ENCODE results near the gene HMCN1.

GRCh38 chr1:186042230-186042629 lies 308.0 kb downstream of the HMCN1 start:
- TF ChIP-seq CTCF (IDR thresholded peaks at IDR 0.05) (no peak), POLR2A (IDR thresholded peaks at IDR 0.05) (no peak)

Data from adrenal gland (tissue), 5 donors.